Fibroblast of skin of left quadriceps (primary cell): ENCODE results near the gene TEX11.
"Not testable (repeated sequence)": the region's sequence is repeated elsewhere in the genome, so short reads cannot be mapped to it uniquely, and the experiment has no call there.

Experiments
- DNase-seq, 2 experiments: peaks; one replicate each; pipeline ENCODE4 v3.0.0-alpha.2; 2013; ENCODE audit warnings: low read depth in 2 of 2

The TEX11 gene

DNA sequence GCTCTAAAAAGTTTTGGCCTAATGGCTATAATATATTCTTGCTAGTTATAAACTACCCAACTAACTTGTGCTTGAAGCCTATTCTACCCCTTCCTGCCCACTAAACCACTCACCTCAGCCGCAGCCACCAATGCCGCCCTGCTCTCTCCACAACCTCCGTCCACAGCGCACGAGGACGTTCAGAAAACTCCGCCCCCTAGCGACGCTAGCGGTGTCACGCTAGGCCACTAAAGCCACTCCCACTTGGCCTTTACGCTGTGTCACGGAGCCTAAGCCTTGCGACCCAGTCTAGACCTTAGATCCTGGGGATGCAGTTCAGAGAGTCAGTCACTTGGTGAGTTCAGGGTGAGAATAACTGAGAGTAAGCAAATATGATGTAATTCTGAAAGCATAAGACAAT is at the start of gene TEX11:
Gene TEX11 (minus strand): TSS at position 171 of the 400 bp plus-strand sequence. CDS start 922 bp downstream, outside the sequence.
- no peak for DNase-seq

- no peak for DNase-seq
Observed at GRCh38 chrX:70954871-70955270, 46.4 kb upstream of the TEX11 start.

- DNase-seq: no peak
Observed at GRCh38 chrX:70924294-70924911, 15.9 kb upstream of the TEX11 start.

DNA sequence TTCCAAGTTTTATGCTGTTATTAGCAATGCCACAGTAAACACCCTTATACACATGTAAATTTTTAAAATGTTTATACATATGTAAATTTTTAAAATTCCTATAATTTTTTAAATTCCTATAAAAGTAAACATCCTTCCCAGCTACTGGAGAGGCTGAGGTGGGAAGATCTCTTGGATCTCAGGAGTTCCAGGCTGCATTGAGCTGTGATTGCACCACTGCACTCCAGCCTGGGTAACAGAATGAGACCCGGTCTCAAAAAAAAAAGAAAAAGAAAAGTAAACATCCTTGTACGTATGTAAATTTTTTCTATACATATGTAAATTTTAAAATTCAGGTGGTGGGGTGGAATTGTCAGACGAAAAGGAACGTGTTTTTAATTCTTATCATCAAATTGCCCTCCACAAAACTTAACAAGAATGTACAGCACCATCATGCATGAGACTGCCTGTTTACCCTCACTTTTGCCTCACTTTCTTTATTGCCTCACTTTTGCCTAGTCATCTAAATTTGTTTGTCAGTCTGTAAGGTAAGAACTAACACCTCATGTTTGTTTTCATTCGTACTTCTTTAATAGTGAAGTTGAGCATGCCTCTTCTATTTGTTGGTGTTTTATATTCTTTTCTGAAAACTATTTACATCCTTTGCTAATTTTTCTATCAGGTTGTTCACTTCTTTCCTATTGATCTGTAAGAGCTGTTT is 14.4 kb upstream of the TEX11 start:
- DNase-seq: no peak

- DNase-seq: no peak
Observed at GRCh38 chrX:70921709-70922352, 13.3 kb upstream of the TEX11 start.

DNA sequence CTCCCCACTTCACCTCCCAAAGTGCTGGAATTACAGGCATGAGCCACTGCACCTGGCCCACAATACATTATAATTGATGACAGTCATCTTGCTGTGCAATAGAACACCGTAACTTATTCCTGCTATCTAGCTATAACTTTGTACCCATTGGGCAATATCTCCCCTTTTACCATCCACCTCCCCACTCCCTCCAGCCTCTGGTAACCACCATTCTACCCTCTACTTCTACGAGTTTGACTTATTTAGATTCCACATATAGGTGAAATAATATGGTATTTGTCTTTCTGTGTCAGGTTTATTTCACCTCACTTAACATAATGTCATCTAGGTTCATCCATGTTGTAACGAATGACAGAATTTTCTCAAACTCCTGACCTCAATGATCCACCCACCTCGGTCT is 8.2 kb upstream of the TEX11 start:
- DNase-seq: no peak

- DNase-seq: no peak
Observed at GRCh38 chrX:70907900-70908299, 611 bp downstream of the TEX11 start.

- no peak for DNase-seq
Observed at GRCh38 chrX:70901465-70901864, 7.0 kb downstream of the TEX11 start.

- DNase-seq: not testable (repeated sequence)
Observed at GRCh38 chrX:70890441-70890840, 18.1 kb downstream of the TEX11 start.

- DNase-seq: no peak
Observed at GRCh38 chrX:70878902-70879301, 29.6 kb downstream of the TEX11 start.

GRCh38 chrX:70852294-70852693 is 56.2 kb downstream of the TEX11 start:
- DNase-seq: no peak

GRCh38 chrX:70844081-70844480 is 64.4 kb downstream of the TEX11 start:
- not testable (repeated sequence) for DNase-seq

DNA sequence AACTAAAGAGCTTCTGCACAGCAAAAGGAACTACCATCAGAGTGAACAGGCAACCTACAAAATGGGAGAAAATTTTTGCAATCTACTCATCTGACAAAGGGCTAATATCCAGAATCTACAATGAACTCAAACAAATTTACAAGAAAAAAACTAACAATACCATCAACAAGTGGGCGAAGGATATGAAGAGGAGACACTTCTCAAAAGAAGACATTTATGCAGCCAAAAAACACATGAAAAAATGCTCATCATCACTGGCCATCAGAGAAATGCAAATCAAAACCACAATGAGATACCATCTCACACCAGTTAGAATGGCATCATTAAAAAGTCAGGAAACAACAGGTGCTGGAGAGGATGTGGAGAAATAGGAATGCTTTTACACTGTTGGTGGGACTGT is 64.9 kb downstream of the TEX11 start:
- DNase-seq: not testable (repeated sequence)

DNA sequence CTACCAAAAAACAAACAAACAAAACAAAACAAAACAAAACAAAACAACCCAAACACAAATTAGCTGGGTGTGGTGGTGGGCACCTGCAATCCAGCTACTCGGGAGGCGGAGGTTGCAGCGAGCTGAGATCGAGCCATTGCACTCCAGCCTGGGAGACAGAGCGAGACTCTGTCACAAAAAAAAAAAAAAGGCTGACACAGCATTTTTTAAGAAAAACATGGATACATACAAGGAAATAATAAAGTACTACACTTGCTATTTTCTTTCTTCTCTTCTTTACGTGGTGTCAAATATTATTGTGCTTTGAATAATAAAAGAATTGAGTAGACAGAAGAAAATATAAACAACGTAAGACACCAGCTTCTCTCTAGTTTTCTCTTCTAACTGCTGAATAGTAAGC is 73.9 kb downstream of the TEX11 start:
- no peak for DNase-seq

DNA sequence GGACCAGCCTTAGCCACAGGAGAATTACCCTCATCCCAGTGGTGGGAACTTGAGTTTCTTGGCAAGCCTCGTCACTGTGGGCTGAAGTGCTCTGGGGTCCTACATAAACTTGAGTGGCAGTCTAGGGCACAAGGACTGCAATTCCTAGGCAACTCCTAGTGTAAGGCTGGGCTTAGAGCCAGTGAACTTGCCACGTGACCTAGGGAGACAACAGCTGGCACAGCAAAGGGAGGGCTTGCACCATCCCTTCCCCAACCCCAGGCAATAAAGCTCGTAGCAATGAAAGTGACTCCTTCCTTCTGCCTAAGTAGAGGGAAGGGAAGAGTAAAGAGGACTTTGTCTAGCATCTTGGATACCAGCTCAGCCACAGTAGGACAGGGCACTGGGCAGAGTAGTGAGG is 81.8 kb downstream of the TEX11 start:
- no peak for DNase-seq

- DNase-seq: no peak
Observed at GRCh38 chrX:70825366-70825765, 83.1 kb downstream of the TEX11 start.

DNA sequence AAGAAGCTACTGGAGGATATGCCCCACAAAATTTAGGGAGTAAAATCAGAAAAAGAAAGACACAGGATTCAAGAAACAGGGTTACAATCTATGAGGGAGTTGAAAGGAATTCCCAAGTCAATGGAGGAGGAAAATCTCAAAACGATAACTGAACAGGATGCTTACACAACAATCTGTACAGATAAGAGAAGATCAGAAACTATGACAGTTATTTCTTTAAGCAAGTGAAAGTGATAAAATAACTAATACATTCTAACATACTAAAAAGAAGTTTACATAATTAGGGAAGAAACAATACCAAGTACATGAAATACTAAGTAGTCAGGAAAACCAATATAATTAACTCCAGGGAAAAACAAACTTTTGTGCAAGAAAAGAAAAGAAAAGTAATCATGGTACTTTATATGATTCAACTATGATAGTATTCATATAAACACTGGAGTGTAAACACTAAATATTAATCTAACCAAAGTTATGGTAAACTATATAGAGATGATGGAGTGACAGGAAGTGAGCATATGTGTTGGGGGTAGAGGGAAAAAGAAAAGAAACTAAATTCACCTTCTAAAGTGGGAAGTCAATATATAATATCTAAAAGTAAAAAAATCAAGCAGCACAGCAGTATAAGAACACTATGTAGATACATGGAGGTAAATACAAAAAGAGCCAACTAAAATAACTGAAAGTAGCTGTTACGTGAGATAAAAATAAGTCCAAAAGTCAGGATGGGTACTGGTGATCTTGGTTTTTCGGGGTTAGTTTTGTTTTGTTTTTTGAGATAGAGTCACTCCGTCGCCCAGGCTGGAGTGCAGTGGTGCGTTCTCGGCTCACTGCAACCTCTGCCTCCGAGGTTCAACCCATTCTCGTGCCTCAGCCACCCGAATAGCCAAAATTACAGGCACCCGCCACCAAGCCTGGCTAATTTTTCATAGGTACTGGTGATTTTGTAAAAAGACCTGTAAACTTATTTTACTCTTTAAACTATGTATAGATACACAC is 99.3 kb downstream of the TEX11 start:
- no peak for DNase-seq

GRCh38 chrX:70806081-70806480 is 102.4 kb downstream of the TEX11 start:
- DNase-seq: no peak

GRCh38 chrX:70796742-70797141 is 111.8 kb downstream of the TEX11 start:
- not testable (repeated sequence) for DNase-seq

GRCh38 chrX:70774223-70774622 is 134.3 kb downstream of the TEX11 start:
- no peak for DNase-seq

GRCh38 chrX:70769659-70770227 is 138.8 kb downstream of the TEX11 start:
- no peak for DNase-seq
